Upper lobe of left lung (tissue), 4 donors: ENCODE results near the gene ANKRD34A.

Experiments used
- EP300 ChIP-seq, 4 donors: sonication (generic); formaldehyde crosslinking; IDR thresholded peaks; one replicate each; pipeline ENCODE4 v1.5.1; 2017; ENCODE audit warnings: antibody characterized with exemption in 4 of 4, control low read depth in 2 of 4
- POLR2A ChIP-seq, 4 donors: fragments of 450-650 bp; IDR thresholded peaks; one replicate each; pipeline ENCODE4 v1.5.1; 2016 to 2017; ENCODE audit warnings: antibody characterized with exemption in 4 of 4, mild to moderate bottlenecking in 2 of 4
- POLR2AphosphoS5 ChIP-seq, 2 donors: sonication (generic); formaldehyde crosslinking; IDR thresholded peaks; one replicate each; pipeline ENCODE4 v1.5.1; 2017; ENCODE audit warnings: antibody characterized with exemption in 2 of 2
- TF ChIP-seq, protein P1 (sequence below), 6 experiments: fragments of 450-650 bp in 4 of 6; fragments of 200-600 bp in 2 of 6; sonication (generic) in 2 of 6; IDR thresholded peaks; one replicate each; pipeline ENCODE4 v1.5.1; 2016 to 2019; ENCODE audit warnings: antibody characterized with exemption in 6 of 6

DNA sequence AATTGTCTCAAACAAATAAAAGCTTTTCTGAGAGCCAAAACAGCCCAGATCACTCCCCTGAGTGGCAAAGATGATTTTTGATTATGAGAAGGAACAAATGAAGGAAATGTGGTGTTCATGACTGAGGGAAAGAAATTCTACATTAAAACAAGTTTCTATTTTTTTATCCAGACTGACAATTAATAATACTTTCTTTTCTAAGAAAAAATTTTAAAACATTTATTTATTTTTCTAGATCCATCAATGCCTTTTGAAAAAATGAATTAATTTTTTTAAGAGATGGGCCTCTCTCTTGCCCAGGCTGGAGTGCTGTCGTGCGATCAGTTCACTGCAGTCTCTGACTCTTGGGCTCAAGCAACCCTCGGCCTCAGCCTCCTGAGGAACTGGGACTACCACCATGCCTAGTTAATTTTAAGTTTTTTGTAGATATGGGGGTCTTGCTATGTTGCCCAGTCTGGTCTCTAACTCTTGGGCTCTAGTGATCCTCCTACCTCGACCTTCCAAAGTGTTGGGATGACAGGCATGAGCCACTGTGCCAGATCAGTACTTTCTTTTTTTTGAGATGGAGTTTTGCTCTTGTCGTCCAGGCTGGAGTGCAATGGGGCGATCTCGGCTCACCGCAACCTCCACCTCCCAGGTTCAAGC is 43.2 kb upstream of the ANKRD34A start:
- TF ChIP-seq, protein P1, sequence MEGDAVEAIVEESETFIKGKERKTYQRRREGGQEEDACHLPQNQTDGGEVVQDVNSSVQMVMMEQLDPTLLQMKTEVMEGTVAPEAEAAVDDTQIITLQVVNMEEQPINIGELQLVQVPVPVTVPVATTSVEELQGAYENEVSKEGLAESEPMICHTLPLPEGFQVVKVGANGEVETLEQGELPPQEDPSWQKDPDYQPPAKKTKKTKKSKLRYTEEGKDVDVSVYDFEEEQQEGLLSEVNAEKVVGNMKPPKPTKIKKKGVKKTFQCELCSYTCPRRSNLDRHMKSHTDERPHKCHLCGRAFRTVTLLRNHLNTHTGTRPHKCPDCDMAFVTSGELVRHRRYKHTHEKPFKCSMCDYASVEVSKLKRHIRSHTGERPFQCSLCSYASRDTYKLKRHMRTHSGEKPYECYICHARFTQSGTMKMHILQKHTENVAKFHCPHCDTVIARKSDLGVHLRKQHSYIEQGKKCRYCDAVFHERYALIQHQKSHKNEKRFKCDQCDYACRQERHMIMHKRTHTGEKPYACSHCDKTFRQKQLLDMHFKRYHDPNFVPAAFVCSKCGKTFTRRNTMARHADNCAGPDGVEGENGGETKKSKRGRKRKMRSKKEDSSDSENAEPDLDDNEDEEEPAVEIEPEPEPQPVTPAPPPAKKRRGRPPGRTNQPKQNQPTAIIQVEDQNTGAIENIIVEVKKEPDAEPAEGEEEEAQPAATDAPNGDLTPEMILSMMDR (IDR thresholded peaks at IDR 0.05), result no peak
- TF ChIP-seq POLR2AphosphoS5 (IDR thresholded peaks at IDR 0.05) (no peak), EP300 (IDR thresholded peaks at IDR 0.05) (no peak), POLR2A (IDR thresholded peaks at IDR 0.05) (peak in 1 of 4 donors; percentile 5)
